LoVo (cell line): ENCODE data around the gene DTNB.

Experiments
- DNase-seq: peaks from one replicate; pipeline ENCODE4 v3.0.0-alpha.2; 2016; ENCODE audit warnings: low spot score

The DTNB gene

DNA sequence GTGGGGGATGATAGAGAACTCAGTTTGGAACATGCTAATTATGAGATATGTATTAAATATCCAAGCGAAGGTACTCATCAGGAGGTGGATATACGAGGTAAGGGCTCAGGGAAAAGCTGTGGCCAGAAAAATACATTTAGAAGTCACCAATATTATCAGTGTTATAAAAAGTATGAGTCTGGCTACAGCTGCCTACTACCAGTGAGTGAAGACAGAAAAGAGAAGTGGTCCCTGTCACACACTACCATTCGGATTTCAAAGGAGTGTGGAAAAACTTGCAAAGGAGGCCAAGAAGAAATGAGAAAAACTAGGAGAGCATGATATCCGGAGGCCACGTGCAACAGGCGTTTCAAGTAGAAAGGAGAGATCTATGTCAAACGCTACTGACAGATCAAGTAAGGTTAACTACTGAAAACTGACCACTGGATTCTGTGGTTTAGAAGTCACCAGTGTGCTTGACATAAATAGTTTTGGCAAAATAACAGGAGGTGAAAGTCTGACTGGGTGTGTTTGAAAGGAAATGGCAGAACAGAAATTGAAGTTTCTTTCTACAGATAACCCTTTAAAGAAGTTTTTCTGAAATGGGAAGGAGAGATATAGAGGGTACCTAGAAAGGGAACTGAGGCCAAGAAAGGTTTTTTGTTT is 213.0 kb downstream of the DTNB start:
- DNase-seq: no peak

- no peak for DNase-seq
These were observed 218.4 kb downstream of the DTNB start for GRCh38 chr2:25454824-25455611.

DNA sequence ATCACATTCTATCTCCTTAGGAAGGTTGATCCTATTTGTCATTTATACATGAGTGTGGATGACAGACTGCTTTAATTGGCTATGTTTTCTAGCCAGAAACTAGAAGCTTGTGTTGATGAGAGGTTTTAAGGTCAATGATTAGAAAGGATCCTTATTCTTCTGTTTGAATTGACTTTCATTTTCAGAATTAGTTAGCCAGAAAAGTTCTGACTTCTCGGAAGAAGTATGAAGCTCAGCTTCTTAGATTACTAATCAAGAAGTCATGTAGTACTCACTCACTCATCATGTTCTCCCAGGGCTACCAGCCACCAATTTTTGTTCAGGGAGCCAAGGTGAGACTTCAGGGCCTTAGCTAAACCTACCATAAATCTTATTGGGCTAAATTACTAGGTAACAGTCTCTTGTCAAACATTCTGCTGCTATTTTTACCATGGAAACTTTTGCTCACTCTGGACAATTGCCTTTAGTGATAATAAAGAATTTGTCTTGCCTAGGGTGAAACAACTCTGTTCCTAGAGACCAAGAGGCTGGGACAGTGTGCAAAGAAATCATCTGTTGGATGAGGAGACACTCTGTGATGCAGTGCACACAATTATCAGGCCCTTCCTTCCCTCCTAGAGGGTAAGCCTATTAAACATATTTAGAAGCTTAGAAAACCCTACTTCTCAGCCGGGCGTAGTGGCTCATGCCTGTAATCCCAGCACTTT is 220.0 kb downstream of the DTNB start:
- DNase-seq: no peak

- no peak for DNase-seq
These were observed 224.6 kb downstream of the DTNB start for GRCh38 chr2:25448808-25449207.

- DNase-seq: no peak
These were observed 226.4 kb downstream of the DTNB start for GRCh38 chr2:25447018-25447417.

GRCh38 chr2:25446122-25446521 is 227.3 kb downstream of the DTNB start:
- DNase-seq: no peak

DNA sequence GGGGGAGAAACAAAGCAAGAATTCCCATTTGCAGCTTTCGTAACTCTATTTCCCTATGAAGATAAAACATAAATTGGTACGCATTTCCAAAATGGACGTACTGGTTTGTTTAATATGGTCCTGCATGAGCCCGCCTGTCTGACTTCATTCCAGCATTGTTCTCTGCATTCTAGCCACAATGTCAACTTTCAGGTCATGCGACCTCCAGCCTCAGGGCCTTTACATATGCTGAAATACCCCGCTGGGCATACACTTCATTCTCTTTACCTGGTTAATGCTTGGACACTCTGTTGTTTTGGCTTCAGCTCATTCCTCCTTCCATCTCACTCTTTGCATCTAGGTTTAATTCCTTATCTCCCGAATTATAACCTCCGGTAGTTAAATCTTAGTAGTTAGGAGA is 227.9 kb downstream of the DTNB start:
- DNase-seq: no peak

GRCh38 chr2:25444608-25445270 is 228.6 kb downstream of the DTNB start:
- DNase-seq: no peak

DNA sequence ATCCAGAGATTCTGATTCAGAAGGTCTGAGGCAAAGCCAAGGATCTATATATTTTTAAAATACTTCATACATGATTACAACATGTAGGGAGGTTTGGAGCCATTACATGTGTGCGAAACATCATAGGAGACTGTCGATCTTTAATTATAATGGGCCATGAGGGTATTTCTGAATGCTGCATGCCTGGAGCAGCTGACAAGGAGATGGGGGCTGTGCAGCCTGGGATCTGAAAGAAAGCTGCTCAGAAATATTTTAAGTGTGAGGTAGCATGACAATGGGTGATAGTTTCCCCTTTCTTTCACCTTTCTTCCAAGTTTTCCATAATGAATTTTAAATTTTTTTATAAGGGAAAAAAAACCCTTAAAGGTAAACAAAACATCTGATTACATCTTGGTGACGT is 229.6 kb downstream of the DTNB start:
- no peak for DNase-seq

DNA sequence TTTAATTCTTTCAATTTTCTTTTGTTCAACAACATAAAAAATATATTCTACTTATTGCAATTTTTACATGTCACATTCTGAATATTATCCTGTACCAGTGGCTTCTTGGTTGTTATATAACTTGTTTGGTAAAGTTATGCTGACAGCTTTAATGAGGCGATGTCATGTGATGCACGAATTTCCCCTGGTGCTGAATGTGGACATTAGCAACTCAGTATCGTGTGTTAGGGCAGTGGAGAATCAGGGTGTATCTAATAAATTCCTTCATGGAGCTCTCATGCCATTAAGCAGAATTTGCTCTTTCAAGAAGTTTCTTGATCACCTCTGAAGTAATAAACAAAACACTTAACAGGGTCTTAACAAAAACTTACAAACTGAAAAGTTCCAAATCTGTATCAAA is 232.0 kb downstream of the DTNB start:
- no peak for DNase-seq

GRCh38 chr2:25438793-25439192 is 234.6 kb downstream of the DTNB start:
- no peak for DNase-seq

DNA sequence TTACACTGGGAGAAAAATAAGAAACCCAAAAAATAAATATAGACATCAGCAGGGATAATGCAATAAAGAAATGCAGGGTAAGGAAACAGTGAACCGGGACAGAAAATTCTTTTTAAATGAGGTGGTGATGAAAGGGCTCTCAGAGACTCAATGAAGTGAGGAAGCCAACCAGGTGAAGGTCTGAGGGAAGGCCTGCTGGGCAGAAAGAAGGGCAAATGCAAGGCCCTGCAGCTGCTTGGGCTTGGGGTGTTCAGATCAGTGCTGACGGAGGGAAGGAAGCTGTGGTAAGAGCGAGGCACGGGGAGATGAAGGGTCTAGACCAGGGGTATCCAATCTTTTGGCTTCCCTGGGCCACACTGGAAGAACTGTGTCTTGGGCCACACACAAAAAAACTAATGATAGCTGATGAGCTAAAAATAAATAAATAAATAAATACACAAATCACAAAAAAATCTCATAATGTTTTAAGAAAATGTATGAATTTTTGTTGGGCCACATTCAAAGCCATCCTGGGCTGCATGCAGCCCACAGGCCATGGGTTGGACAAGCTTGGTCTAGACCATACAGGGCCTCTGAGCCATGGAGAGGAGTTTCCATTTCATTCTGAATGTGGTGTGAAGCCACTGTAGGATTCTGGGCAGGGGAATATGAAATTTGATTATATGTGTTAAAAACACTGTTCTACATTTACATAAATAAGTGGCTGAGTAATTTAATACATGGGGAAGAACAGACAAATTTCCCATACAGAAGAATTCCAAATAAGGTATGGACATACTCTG is 235.3 kb downstream of the DTNB start:
- DNase-seq: no peak

DNA sequence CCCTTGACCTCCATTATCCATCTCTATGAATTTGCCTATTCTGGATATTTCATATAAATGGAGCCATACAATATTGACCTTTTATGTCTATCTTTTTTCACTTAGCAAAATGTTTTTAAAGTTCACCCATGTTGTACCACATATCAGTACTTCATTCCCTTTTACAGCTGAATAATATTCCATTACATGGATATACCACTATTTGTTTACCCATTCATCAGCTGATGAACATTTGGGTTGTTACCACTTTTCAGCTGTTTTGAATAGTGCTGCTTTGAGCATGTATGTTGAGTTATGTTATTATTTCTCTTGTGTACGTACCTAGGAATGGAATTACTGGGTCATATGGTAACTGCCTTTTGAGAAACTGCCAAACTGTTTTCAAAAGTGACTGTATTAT is 238.0 kb downstream of the DTNB start:
- no peak for DNase-seq

GRCh38 chr2:25431604-25432003 is 241.8 kb downstream of the DTNB start:
- no peak for DNase-seq

- DNase-seq: no peak
These were observed 242.8 kb downstream of the DTNB start for GRCh38 chr2:25430556-25430955.

- DNase-seq: no peak
These were observed 247.1 kb downstream of the DTNB start for GRCh38 chr2:25426326-25426725.

DNA sequence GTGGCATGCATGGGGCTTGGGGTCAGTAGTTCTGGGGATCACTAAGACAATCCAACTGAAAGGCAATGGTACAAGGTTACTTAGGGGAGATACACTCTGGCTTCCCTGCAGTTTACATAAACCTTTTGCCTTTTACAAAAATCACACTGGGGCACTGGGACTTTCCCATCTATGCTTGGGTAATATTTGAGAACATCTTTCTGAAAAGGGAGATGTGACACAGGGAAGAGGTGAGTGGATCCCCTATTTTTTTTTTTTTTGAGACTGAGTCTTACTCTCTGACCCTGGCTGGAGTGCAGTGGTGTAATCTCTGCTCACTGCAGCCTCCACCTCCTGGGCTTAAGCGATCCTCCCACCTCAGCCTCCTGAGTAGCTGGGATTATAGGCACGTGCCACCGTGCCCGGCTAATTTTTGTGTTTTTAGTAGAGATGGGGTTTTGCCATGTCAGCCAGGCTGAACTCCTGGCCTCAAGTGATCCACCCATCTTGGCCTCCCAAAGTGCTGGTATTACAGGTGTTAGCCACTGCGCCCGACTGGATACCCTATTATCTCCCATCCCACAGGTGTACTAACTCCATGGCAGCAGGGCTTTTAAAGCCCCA is 248.8 kb downstream of the DTNB start:
- DNase-seq: no peak

DNA sequence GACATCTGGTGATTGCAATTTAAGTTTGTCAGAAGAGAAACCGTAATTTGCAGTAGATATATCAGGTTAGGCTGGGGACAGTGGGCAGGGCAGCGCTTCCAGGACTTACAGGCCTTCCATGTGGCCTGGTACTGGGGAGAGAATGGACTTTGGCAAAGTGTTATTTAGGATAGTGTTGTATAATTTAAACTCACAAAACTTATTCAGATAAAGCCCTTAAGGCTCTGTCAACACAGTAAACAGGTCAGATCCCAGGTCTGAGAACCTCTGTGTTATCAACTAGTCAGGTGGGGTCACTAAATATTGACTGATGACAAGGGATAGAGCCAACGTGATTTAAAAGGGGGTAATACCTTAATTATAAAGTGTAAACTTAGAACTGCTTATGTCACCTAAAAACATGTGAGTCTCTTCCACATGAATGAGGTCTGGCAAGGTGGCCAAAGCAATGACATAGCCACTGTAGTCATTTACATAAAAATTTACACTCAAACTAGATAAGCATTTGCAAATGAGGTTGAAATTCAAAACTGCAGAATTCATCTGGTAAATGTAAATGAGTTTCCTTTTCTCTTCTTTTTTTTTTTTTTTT is 251.5 kb downstream of the DTNB start:
- DNase-seq: no peak

DNA sequence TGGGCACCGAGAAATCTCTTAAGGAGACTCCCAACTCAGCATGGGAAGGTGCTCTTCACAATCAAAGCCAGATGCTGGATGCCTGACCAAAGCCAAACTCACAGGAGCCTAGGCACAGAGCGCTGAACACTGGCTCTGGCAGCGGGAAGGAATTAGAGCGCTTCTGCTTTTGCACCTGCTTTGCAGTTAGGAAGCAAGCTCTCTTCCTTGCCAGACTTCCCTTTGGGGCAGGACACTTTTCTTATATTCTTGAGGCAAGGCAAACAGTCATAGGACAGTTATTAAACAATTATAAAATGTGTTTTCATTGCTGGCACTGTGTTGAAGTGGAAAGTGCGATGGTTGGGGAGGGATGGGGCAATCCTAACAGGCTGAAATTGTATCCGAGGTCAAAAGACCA is 252.1 kb downstream of the DTNB start:
- no peak for DNase-seq

GRCh38 chr2:25420820-25421237 is 252.5 kb downstream of the DTNB start:
- DNase-seq: no peak

GRCh38 chr2:25419678-25420242 is 253.6 kb downstream of the DTNB start:
- no peak for DNase-seq
